PC-9 (cell line): Measurements from ENCODE around the gene MPC2. TPM values are rescaled to one million over a fixed set of nuclear protein-coding genes. Genes with fewer than 3 reads are reported as not detected.

ENCODE experiments used
- BruUV-seq: library from RNA; stranded (reverse); fragments of 400-500 nt; replicated peaks from 2 replicates; lab custom pipeline; 2021; lab: Mats Ljungman, UMichigan
- CTCF ChIA-PET: fragments of 300-600 bp; sonication (Branson Sonifier 250); formaldehyde crosslinking; loops from one replicate; lab custom pipeline; 2022; ENCODE audit warnings: antibody characterized with exemption; lab: Charles Lee
- POLR2A ChIA-PET: fragments of 300-600 bp; sonication (Branson Sonifier 250); formaldehyde crosslinking; loops from one replicate; lab custom pipeline; 2022; ENCODE audit warnings: antibody characterized with exemption; ENCODE audit not compliant: unreplicated experiment; lab: Charles Lee
- DNase-seq, 2 experiments: peaks; one replicate each; pipeline versions ENCODE4 v3.0.0 to v3.0.0-alpha.2; 2015 to 2022; ENCODE audit warnings: mixed read lengths in 1 of 2
- H2AFZ ChIP-seq: fragments of 200-600 bp; sonication (generic); 2 replicates; pipeline ENCODE4 v1.8.1; 2017; ENCODE audit warnings: antibody characterized with exemption
- H3F3A ChIP-seq: fragments of 200-600 bp; sonication (generic); 2 replicates; pipeline ENCODE4 v1.8.1; 2017; ENCODE audit warnings: antibody characterized with exemption, mild to moderate bottlenecking, low read depth; ENCODE audit not compliant: insufficient read depth
- H3K27ac ChIP-seq: fragments of 200-600 bp; sonication (generic); 2 replicates; pipeline ENCODE4 v1.6.1; 2016; ENCODE audit warnings: mixed run types
- H3K27me3 ChIP-seq: fragments of 200-600 bp; sonication (generic); 2 replicates; pipeline ENCODE4 v1.6.1; 2016; ENCODE audit warnings: low read depth, mixed run types; ENCODE audit not compliant: insufficient read depth
- H3K36me3 ChIP-seq: fragments of 200-600 bp; sonication (generic); 2 replicates; pipeline ENCODE4 v1.6.1; 2016; ENCODE audit warnings: low read depth, mixed run types
- H3K4me1 ChIP-seq: fragments of 200-600 bp; sonication (generic); replicated peaks from 2 replicates; pipeline ENCODE4 v1.6.1; 2016; ENCODE audit warnings: mixed run types; ENCODE audit not compliant: insufficient read depth
- H3K4me2 ChIP-seq: fragments of 200-600 bp; sonication (generic); 2 replicates; pipeline ENCODE4 v1.6.1; 2017; ENCODE audit warnings: mixed run types
- H3K4me3 ChIP-seq: fragments of 200-600 bp; sonication (generic); 2 replicates; pipeline ENCODE4 v1.6.1; 2016; ENCODE audit warnings: mixed run types
- H3K79me2 ChIP-seq: fragments of 200-600 bp; sonication (generic); 2 replicates; pipeline ENCODE4 v1.6.1; 2017; ENCODE audit warnings: low read depth, mixed run types
- H3K9me2 ChIP-seq: fragments of 200-600 bp; sonication (generic); 2 replicates; pipeline ENCODE4 v1.8.1; 2017; ENCODE audit warnings: mild to moderate bottlenecking; ENCODE audit not compliant: insufficient read depth
- H3K9me3 ChIP-seq: fragments of 200-600 bp; sonication (generic); 2 replicates; pipeline ENCODE4 v1.8.1; 2016; ENCODE audit warnings: low read depth; ENCODE audit not compliant: insufficient read depth
- H4K20me1 ChIP-seq: fragments of 200-600 bp; sonication (generic); 2 replicates; pipeline ENCODE4 v1.8.1; 2017; ENCODE audit not compliant: insufficient read depth
- CTCF ChIP-seq: fragments of 200-600 bp; sonication (generic); conservative IDR thresholded peaks from 2 replicates; pipeline ENCODE4 v1.6.1; 2017; ENCODE audit warnings: mixed run types, antibody characterized with exemption, mild to moderate bottlenecking, moderate library complexity
- EZH2 ChIP-seq: fragments of 200-600 bp; sonication (generic); IDR thresholded peaks from 2 replicates; pipeline ENCODE4 v1.8.0; 2017; ENCODE audit warnings: antibody characterized with exemption, low read depth
- intact Hi-C: fragments of 100-400 bp; cut with micrococcal nuclease; formaldehyde crosslinking; loops from one replicate; pipeline ENCODE4 v1.10.0; 2022; ENCODE audit not compliant: unreplicated experiment
- total RNA-seq: library from RNA; stranded (reverse); gene quantifications from 2 replicates; pipeline ENCODE4 v1.2.3, GENCODE V29; 2021

Gene MPC2
- total RNA-seq, 1 experiment from 2014 or later = 78.7 TPM

DNA sequence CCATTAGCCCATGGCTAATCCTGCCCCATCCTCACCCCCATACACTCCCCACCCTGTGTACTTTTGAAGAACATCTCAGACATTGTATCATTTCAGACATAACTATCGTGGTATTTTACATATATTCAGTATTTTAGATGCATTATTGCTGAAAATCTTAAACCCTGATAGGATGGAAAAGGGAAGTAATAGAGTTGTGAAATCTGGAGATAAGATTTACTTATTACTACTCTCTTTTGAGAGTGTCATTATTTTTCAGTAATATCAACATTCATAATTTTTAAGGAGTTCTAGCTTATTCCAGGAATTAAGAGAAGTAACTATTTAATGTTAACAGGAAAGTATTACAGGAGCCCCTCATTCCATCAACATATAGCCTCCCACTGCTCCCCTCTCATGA, 57.4 kb downstream of the MPC2 start:
- TF ChIP-seq EZH2 (no peak), CTCF (no peak)
- no peak overlapping the region for H3K4me3 ChIP-seq
- no peak overlapping the region for H3K27ac ChIP-seq
- ChIA-PET CTCF (no interaction called here), POLR2A (no interaction called here)
- no peaks in the 10 kb centered on the region for H3K9me2 ChIP-seq
- H2AFZ ChIP-seq = no peak overlapping the region
- no peaks in the 10 kb centered on the region for H3K4me1 ChIP-seq
- H3K4me2 ChIP-seq = no peak overlapping the region
- intact Hi-C loops = no loop called here
- no peaks in the 10 kb centered on the region for H3K79me2 ChIP-seq
- H3F3A ChIP-seq = no peaks in the 10 kb centered on the region
- BruUV-seq = no TSS peak
- no peaks in the 10 kb centered on the region for H3K27me3 ChIP-seq
- H3K9me3 ChIP-seq = no peaks in the 10 kb centered on the region
- no peaks in the 10 kb centered on the region for H4K20me1 ChIP-seq
- H3K36me3 ChIP-seq = no peaks in the 10 kb centered on the region
- DNase-seq = no peak

- intact Hi-C loops = no loop called here
- no peaks in the 10 kb centered on the region for H3K9me2 ChIP-seq
- ChIA-PET CTCF (no interaction called here), POLR2A (no interaction called here)
- no peaks in the 10 kb centered on the region for H3K4me1 ChIP-seq
- TF ChIP-seq CTCF (no peak), EZH2 (no peak)
- H3K36me3 ChIP-seq = no peaks in the 10 kb centered on the region
- H4K20me1 ChIP-seq = no peaks in the 10 kb centered on the region
- no peaks in the 10 kb centered on the region for H3K9me3 ChIP-seq
- no peak overlapping the region for H3K27ac ChIP-seq
- H3K4me3 ChIP-seq = no peak overlapping the region
- H2AFZ ChIP-seq = no peak overlapping the region
- no peaks in the 10 kb centered on the region for H3F3A ChIP-seq
- H3K4me2 ChIP-seq = no peak overlapping the region
- no peak for DNase-seq
- H3K27me3 ChIP-seq = no peaks in the 10 kb centered on the region
- no peaks in the 10 kb centered on the region for H3K79me2 ChIP-seq
- no TSS peak for BruUV-seq
These were observed 58.3 kb downstream of the MPC2 start for GRCh38 chr1:167878372-167879160.

DNA sequence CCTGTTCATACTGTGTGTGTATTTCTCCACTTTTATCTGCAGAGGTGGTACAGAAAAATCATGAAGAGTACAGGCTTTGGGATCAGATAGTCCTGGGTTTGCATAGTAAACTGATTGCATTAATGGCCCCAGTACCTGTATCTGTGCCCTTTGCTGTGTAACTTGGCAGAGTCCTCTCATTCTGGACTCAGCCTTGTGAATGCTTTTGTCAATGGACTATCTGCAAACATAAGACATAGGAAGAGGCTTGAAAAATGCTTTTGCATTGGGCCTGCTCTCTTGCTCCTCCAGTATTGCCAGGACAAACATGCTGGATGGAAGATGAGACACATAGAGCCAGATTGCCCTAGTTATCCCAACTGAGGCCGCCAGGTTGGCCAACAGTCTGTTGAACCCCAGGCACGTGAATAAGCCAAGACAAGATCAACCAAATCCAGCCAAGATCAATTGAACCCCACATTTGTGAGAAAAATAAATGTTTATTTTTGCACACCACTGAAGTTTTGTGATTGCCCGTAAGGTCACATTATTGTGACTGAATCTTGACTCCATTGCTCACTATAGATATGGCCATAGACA, 60.2 kb downstream of the MPC2 start:
- H3K9me2 ChIP-seq = no peaks in the 10 kb centered on the region
- POLR2A ChIA-PET = no interaction called here
- TF ChIP-seq EZH2 = no peak
- no peak for TF ChIP-seq CTCF
- no peak overlapping the region for H2AFZ ChIP-seq
- H3K79me2 ChIP-seq = no peaks in the 10 kb centered on the region
- no peaks in the 10 kb centered on the region for H4K20me1 ChIP-seq
- no peaks in the 10 kb centered on the region for H3F3A ChIP-seq
- no peaks in the 10 kb centered on the region for H3K27me3 ChIP-seq
- H3K36me3 ChIP-seq = no peaks in the 10 kb centered on the region
- intact Hi-C loops = no loop called here
- CTCF ChIA-PET = no interaction called here
- no peak overlapping the region for H3K4me3 ChIP-seq
- H3K4me1 ChIP-seq = no peaks in the 10 kb centered on the region
- no TSS peak for BruUV-seq
- H3K9me3 ChIP-seq = no peaks in the 10 kb centered on the region
- no peak overlapping the region for H3K4me2 ChIP-seq
- no peak for DNase-seq
- no peak overlapping the region for H3K27ac ChIP-seq
